Measurements from ENCODE around the gene SALL3.

Gene SALL3

GRCh38 chr18:78966793-78967106 lies 12.9 kb upstream of the SALL3 start:
- H2BK5ac ChIP-seq (ENCODE audit: low read depth, low read length, poor library complexity, severe bottlenecking) = no peak overlapping the region
- 65% methylated on average over 1 of the region's 1 CpG for WGBS
- no peak overlapping the region for H2AK5ac ChIP-seq (ENCODE audit: low read length, severe bottlenecking)
- no peak overlapping the region for H3K4ac ChIP-seq (ENCODE audit: low read depth in 1 of 2, low read length in 2 of 2)
- no peaks in the 10 kb centered on the region for H3K36me3 ChIP-seq (ENCODE audit: control insufficient read depth in 1 of 2, insufficient read depth in 2 of 2, low read depth in 1 of 2, low read length in 2 of 2)
- no peaks in the 10 kb centered on the region for H3K9me3 ChIP-seq (ENCODE audit: control insufficient read depth, low read length)
- no peak overlapping the region for H3K4me2 ChIP-seq (ENCODE audit: low read length, poor library complexity, severe bottlenecking)
- no peak overlapping the region for H3K14ac ChIP-seq (ENCODE audit: low read length in 2 of 2)
- no peak overlapping the region for H2BK15ac ChIP-seq (ENCODE audit: low read depth, poor library complexity, severe bottlenecking)
- H3K4me1 ChIP-seq (ENCODE audit: control insufficient read depth, insufficient read depth, low read depth, low read length) = no peaks in the 10 kb centered on the region
- H3K79me1 ChIP-seq (replicated peaks; ENCODE audit: low read length, poor library complexity, severe bottlenecking) = no peaks in the 10 kb centered on the region
- no peak overlapping the region for H2AFZ ChIP-seq (ENCODE audit: low read depth, low read length)
- H3K18ac ChIP-seq (ENCODE audit: low read depth in 1 of 2, low read length in 2 of 2) = no peak overlapping the region
- H4K8ac ChIP-seq (ENCODE audit: low read length) = no peak overlapping the region
- H2BK120ac ChIP-seq (ENCODE audit: low read depth, low read length) = no peak overlapping the region
- no peak overlapping the region for H2BK12ac ChIP-seq (ENCODE audit: low read length in 2 of 2)
- peaks cover 6 to 21% of the 10 kb centered on the region in 2 experiments for H3K27me3 ChIP-seq (ENCODE audit: control insufficient read depth in 1 of 2, insufficient read depth in 1 of 2, low read length in 2 of 2)
- H3K23ac ChIP-seq (ENCODE audit: low read length in 2 of 2) = no peak overlapping the region
- H3K9ac ChIP-seq (ENCODE audit: low read length) = no peak overlapping the region
- no peak overlapping the region for H4K91ac ChIP-seq (ENCODE audit: low read length)
- H3K27ac ChIP-seq (ENCODE audit: low read length, poor library complexity, severe bottlenecking) = no peak overlapping the region
- DNase-seq = no peak
- H3K4me3 ChIP-seq (ENCODE audit: insufficient read depth in 1 of 2, low read depth in 1 of 2, low read length in 2 of 2) = no peak overlapping the region

GRCh38 chr18:78967692-78968091 lies 11.9 kb upstream of the SALL3 start:
- Histone ChIP-seq H3K4me2 (ENCODE audit: low read length, poor library complexity, severe bottlenecking) (no peak overlapping the region), H3K9ac (ENCODE audit: low read length) (no peak overlapping the region), H4K91ac (ENCODE audit: low read length) (no peak overlapping the region), H3K14ac (ENCODE audit: low read length in 2 of 2) (no peak overlapping the region), H3K4me1 (ENCODE audit: control insufficient read depth, insufficient read depth, low read depth, low read length) (no peaks in the 10 kb centered on the region), H3K27me3 (ENCODE audit: control insufficient read depth in 1 of 2, insufficient read depth in 1 of 2, low read length in 2 of 2) (peaks cover 15 to 31% of the 10 kb centered on the region in 2 experiments), H2BK120ac (ENCODE audit: low read depth, low read length) (no peak overlapping the region), H2BK12ac (ENCODE audit: low read length in 2 of 2) (no peak overlapping the region), H3K4me3 (ENCODE audit: insufficient read depth in 1 of 2, low read depth in 1 of 2, low read length in 2 of 2) (no peak overlapping the region), H2AK5ac (ENCODE audit: low read length, severe bottlenecking) (no peak overlapping the region), H3K23ac (ENCODE audit: low read length in 2 of 2) (no peak overlapping the region), H2BK5ac (ENCODE audit: low read depth, low read length, poor library complexity, severe bottlenecking) (no peak overlapping the region), H2AFZ (ENCODE audit: low read depth, low read length) (no peak overlapping the region), H3K27ac (ENCODE audit: low read length, poor library complexity, severe bottlenecking) (no peak overlapping the region), H4K8ac (ENCODE audit: low read length) (no peak overlapping the region), H3K79me1 (replicated peaks; ENCODE audit: low read length, poor library complexity, severe bottlenecking) (no peaks in the 10 kb centered on the region), H2BK15ac (ENCODE audit: low read depth, poor library complexity, severe bottlenecking) (no peak overlapping the region), H3K36me3 (ENCODE audit: control insufficient read depth in 1 of 2, insufficient read depth in 2 of 2, low read depth in 1 of 2, low read length in 2 of 2) (no peaks in the 10 kb centered on the region), H3K18ac (ENCODE audit: low read depth in 1 of 2, low read length in 2 of 2) (no peak overlapping the region), H3K4ac (ENCODE audit: low read depth in 1 of 2, low read length in 2 of 2) (no peak overlapping the region), H3K9me3 (ENCODE audit: control insufficient read depth, low read length) (no peaks in the 10 kb centered on the region)
- DNase-seq = no peak
- WGBS = 86% methylated on average over 5 of the region's 6 CpGs

- Histone ChIP-seq H2BK120ac (ENCODE audit: low read depth, low read length) (no peak overlapping the region), H3K18ac (ENCODE audit: low read depth in 1 of 2, low read length in 2 of 2) (no peak overlapping the region), H3K4me1 (ENCODE audit: control insufficient read depth, insufficient read depth, low read depth, low read length) (peaks cover 10% of the 10 kb centered on the region), H3K9me3 (ENCODE audit: control insufficient read depth, low read length) (no peaks in the 10 kb centered on the region), H4K8ac (ENCODE audit: low read length) (no peak overlapping the region), H2BK15ac (ENCODE audit: low read depth, poor library complexity, severe bottlenecking) (no peak overlapping the region), H3K4me2 (ENCODE audit: low read length, poor library complexity, severe bottlenecking) (no peak overlapping the region), H3K4ac (ENCODE audit: low read depth in 1 of 2, low read length in 2 of 2) (no peak overlapping the region), H3K36me3 (ENCODE audit: control insufficient read depth in 1 of 2, insufficient read depth in 2 of 2, low read depth in 1 of 2, low read length in 2 of 2) (no peaks in the 10 kb centered on the region), H3K14ac (ENCODE audit: low read length in 2 of 2) (no peak overlapping the region), H3K4me3 (ENCODE audit: insufficient read depth in 1 of 2, low read depth in 1 of 2, low read length in 2 of 2) (no peak overlapping the region), H2BK12ac (ENCODE audit: low read length in 2 of 2) (no peak overlapping the region), H2AFZ (ENCODE audit: low read depth, low read length) (no peak overlapping the region), H3K79me1 (replicated peaks; ENCODE audit: low read length, poor library complexity, severe bottlenecking) (no peaks in the 10 kb centered on the region), H4K91ac (ENCODE audit: low read length) (no peak overlapping the region), H3K23ac (ENCODE audit: low read length in 2 of 2) (no peak overlapping the region), H2BK5ac (ENCODE audit: low read depth, low read length, poor library complexity, severe bottlenecking) (no peak overlapping the region), H3K27ac (ENCODE audit: low read length, poor library complexity, severe bottlenecking) (no peak overlapping the region), H2AK5ac (ENCODE audit: low read length, severe bottlenecking) (no peak overlapping the region), H3K27me3 (ENCODE audit: control insufficient read depth in 1 of 2, insufficient read depth in 1 of 2, low read length in 2 of 2) (peaks cover 28 to 51% of the 10 kb centered on the region in 2 experiments), H3K9ac (ENCODE audit: low read length) (no peak overlapping the region)
- WGBS = 90% methylated on average over 20 of the region's 20 CpGs
- no peak for DNase-seq
Measured at GRCh38 chr18:78969574-78970315, 9.9 kb upstream of the SALL3 start.

- H3K14ac ChIP-seq (ENCODE audit: low read length in 2 of 2) = no peak overlapping the region
- H2BK15ac ChIP-seq (ENCODE audit: low read depth, poor library complexity, severe bottlenecking) = no peak overlapping the region
- no peak overlapping the region for H3K23ac ChIP-seq (ENCODE audit: low read length in 2 of 2)
- H2BK5ac ChIP-seq (ENCODE audit: low read depth, low read length, poor library complexity, severe bottlenecking) = no peak overlapping the region
- H2BK12ac ChIP-seq (ENCODE audit: low read length in 2 of 2) = no peak overlapping the region
- whole genome bisulfite sequencing = 88% methylated on average over 12 of the region's 12 CpGs
- no peak overlapping the region for H4K91ac ChIP-seq (ENCODE audit: low read length)
- no peak overlapping the region for H4K8ac ChIP-seq (ENCODE audit: low read length)
- no peak overlapping the region for H3K4me3 ChIP-seq (ENCODE audit: insufficient read depth in 1 of 2, low read depth in 1 of 2, low read length in 2 of 2)
- no peak overlapping the region for H3K9ac ChIP-seq (ENCODE audit: low read length)
- no peak overlapping the region for H3K4me2 ChIP-seq (ENCODE audit: low read length, poor library complexity, severe bottlenecking)
- H3K79me1 ChIP-seq (replicated peaks; ENCODE audit: low read length, poor library complexity, severe bottlenecking) = no peaks in the 10 kb centered on the region
- H3K27me3 ChIP-seq (ENCODE audit: control insufficient read depth in 1 of 2, insufficient read depth in 1 of 2, low read length in 2 of 2) = peaks cover 39 to 62% of the 10 kb centered on the region in 2 experiments
- no peaks in the 10 kb centered on the region for H3K36me3 ChIP-seq (ENCODE audit: control insufficient read depth in 1 of 2, insufficient read depth in 2 of 2, low read depth in 1 of 2, low read length in 2 of 2)
- H3K9me3 ChIP-seq (ENCODE audit: control insufficient read depth, low read length) = peaks cover 3% of the 10 kb centered on the region
- H2AK5ac ChIP-seq (ENCODE audit: low read length, severe bottlenecking) = no peak overlapping the region
- no peak overlapping the region for H3K18ac ChIP-seq (ENCODE audit: low read depth in 1 of 2, low read length in 2 of 2)
- peaks cover 10% of the 10 kb centered on the region for H3K4me1 ChIP-seq (ENCODE audit: control insufficient read depth, insufficient read depth, low read depth, low read length)
- DNase-seq = no peak
- no peak overlapping the region for H2BK120ac ChIP-seq (ENCODE audit: low read depth, low read length)
- no peak overlapping the region for H3K27ac ChIP-seq (ENCODE audit: low read length, poor library complexity, severe bottlenecking)
- H2AFZ ChIP-seq (ENCODE audit: low read depth, low read length) = no peak overlapping the region
- no peak overlapping the region for H3K4ac ChIP-seq (ENCODE audit: low read depth in 1 of 2, low read length in 2 of 2)
Measured at GRCh38 chr18:78970774-78971333, 8.8 kb upstream of the SALL3 start.

Data from mesenchymal stem cell (in vitro differentiated cells and primary cell).